Hindlimb muscle (tissue), 1 donor: Measurements from ENCODE around the gene PARVB. TPM values are rescaled to one million over a fixed set of nuclear protein-coding genes. Genes with fewer than 3 reads are reported as not detected.
"Not testable (repeated sequence)": the region's sequence is repeated elsewhere in the genome, so short reads cannot be mapped to it uniquely, and the experiment has no call there.

Experiments used
- DNase-seq: peaks from one replicate; pipeline ENCODE4 v3.0.0-alpha.2; 2013
- polyA plus RNA-seq: library from polyadenylated mRNA; unstranded; fragments of 120-200 nt; gene quantifications from one replicate; pipeline ENCODE4 v1.2.1, GENCODE V29; 2013; ENCODE audit not compliant: insufficient read length

The PARVB gene
- polyA plus RNA-seq, 1 donor: 52.7 TPM

GRCh38 chr22:44029069-44029468 lies 5.0 kb downstream of the PARVB start:
- DNase-seq: no peak

DNA sequence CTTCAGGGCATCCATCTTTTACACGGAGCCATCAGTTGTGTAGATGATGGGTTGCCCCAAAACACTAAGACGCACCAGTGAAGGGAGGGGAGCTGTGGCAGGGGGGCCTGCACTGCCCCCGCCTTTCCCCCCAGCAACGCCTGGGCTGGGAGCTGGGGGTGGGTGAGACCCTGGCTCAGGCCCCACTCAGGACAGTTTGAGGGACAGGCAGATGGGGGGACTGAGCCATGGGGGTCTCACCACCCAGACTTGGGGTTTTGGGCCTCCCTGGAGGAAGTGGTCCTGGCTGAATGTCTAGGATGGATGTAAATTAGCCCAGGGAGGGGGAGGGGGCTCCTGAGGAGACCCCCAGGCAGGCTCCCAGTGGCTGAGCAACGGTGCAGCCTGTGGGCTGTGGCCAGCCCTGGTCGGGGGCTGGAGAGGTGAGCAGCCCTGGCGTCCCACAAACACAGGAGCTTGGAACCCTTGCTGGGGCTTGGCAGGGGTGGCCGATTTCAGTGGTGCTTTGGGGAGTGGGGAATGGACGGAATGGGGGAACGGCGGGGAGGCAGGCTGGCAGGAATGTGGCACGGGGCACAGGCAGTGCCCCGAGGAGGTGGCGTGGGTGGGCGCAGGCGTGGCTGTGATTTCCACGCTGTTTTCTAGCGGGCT lies 6.1 kb downstream of the PARVB start:
- DNase-seq: no peak

DNA sequence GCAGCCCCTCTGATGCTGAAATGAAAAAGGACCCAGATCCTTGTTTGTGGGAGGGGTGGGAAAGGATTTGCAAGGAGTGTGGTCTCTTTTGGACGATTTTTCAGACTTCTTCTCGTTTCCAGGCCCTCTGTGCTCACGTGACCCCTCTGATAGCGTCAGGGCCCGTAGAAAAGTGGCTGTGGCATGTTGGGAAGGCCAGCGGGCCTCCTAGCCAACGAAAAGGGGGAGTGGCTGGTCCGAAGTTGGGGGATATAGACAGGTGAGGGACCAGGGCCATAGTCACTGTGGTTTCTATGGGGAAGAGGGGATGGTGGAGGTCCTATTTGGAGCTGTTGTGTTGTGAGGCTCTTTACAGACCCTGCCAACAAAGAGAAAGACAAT lies 6.6 kb downstream of the PARVB start:
- DNase-seq: no peak

DNA sequence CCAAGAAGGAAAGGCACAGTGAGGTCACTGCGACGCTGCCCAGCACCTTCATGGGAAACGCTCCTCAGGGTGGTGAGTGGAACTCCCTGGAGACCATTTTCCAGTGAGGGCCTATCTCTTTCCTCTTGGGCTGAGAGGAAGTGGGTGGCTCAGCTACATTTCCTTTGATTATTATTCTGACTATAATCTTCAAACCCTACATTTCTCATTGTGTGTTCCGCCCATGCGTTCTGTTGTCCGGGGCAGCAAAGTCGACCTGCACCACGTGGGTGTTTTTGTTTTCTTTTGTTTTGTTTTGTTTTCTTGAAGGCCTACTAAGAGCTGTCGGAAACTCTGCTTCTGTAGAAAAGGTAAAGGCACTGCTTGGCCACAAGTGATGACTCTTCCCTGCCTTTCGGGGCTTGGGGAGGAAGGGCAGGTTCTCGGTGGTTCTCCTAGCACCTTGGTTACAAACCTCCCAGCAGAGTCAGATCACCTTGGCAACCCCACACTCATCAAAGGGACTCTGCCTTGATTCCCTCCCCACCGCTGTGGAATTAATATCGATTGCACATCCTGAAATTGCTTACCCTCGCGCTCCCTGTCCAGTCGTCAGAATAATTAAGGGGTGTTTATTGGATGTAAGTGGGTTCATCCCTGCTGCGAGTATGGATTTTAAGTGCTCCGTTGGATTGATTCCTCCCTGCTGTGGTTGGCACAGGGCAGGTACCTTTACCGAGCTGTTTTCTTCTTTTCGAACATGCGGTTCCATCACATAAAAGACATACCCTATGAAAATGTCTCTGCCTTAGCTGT lies 7.3 kb downstream of the PARVB start:
- DNase-seq: no peak

DNA sequence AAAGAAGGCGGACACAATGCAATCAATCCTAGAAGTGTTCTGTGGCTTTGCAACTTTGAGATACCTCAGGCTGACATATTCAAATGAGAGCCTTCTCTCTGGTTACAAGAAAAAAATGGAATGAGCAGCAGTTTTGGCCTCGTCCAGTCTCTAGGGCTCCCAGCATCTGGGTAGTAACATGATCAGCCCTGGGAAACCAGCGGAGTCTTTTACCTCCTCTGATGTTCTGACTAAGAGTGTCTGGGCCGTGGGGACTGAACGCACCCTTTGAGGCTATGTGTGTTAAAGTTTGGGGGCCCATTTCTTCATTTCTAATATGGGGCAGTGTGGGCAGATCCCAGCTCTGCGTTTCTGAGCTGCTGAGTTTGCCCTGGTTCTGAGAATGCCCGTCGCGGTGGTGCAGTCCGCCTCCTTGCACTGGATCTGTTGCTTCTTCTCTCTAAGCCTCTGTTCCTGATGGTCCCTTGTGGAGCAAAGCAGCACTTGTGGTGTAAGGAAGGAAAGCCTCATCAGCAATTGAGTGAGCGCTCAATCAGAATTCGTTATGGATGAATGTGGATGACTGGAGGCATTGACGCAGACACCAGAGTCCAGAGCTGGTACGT lies 8.1 kb downstream of the PARVB start:
- DNase-seq: peak; percentile 42

DNA sequence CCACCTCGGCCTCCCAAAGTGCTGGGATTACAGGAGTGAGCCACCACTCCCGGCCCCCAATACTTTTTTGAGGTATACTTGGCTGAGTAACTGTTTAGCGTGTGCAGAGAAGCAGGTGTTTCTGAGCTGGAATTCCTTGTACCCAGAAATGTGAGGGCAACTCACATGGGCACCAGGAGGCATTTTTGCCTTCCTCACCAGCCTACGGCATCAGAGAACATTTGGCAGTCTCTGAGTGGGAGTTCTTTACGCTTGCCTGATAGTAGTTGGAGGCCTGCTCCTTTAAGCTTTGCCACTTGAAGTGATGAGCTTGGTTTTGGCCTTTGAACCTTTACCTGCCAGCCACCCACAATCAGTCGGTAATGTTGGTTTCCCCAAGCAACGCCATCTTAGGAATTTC lies 9.2 kb downstream of the PARVB start:
- no peak for DNase-seq

GRCh38 chr22:44033694-44034093 lies 9.6 kb downstream of the PARVB start:
- DNase-seq: no peak

GRCh38 chr22:44037519-44038375 lies 13.6 kb downstream of the PARVB start:
- DNase-seq: peak; percentile 68

GRCh38 chr22:44039566-44040171 lies 15.6 kb downstream of the PARVB start:
- DNase-seq: no peak

DNA sequence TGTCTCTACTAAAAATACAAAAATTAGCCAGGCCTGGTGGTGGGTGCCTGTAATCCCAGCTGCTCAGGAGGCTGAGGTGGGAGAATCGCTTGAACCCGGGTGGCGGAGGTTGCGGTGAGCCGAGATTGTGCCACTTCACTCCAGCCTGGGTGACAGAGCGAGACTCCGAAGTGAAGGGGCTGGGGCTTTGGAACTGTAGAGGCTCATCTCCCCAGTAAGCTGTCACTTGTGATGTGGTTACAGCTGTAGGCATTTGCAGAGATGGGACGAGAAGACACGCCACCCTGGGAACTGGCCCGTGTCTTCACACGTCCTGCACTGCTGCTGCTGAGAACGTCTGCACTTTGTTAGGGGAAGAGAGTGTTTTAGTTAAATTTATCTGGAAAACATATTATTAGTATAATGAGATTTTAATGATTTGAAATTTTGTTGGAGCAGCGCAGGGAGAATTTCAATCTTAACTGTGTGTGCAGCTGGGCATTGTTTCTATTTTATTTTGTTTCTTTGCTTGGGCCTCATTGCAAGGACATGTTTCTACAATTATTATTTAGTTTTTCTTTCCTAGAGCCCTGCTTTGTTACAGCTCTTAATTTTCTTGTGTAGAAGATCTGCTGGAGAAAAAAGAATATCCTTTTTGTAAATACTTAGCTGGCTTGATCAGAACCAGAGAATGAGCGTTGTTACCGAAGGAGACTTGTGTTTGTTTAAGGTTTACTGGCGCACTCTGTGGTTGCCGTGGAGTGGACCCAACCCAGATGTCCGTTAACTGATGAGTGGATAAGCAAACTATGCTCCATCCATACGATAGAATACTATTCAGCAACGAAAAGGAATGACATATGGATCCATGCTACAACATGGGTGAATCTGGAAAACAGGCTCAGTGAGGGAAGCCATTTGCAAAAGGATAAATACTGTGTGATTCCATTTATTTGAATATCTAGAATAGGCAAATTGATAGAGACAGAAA lies 18.4 kb downstream of the PARVB start:
- DNase-seq: no peak

DNA sequence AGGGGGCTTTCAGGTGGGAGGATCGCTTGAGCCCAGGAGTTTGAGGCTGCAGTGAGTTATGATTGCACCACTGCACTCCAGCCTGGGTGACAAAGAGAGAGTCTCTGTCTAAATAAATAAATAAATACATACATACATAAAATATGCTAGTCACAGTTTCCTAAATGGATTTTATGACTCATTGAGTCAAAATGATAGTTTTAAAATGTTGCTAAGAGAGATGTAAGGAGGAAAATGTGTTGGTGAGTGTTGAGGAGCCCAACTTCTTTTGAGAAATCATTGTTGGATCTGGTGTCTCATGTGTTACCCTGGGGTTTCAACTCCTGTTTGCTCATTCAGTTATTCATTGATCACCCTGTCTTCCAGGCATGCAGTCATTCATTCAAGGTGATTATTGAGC lies 21.0 kb downstream of the PARVB start:
- DNase-seq: no peak

- no peak for DNase-seq
Observed at GRCh38 chr22:44046485-44047141, 22.5 kb downstream of the PARVB start.

- DNase-seq: no peak
Observed at GRCh38 chr22:44047891-44048301, 23.8 kb downstream of the PARVB start.

DNA sequence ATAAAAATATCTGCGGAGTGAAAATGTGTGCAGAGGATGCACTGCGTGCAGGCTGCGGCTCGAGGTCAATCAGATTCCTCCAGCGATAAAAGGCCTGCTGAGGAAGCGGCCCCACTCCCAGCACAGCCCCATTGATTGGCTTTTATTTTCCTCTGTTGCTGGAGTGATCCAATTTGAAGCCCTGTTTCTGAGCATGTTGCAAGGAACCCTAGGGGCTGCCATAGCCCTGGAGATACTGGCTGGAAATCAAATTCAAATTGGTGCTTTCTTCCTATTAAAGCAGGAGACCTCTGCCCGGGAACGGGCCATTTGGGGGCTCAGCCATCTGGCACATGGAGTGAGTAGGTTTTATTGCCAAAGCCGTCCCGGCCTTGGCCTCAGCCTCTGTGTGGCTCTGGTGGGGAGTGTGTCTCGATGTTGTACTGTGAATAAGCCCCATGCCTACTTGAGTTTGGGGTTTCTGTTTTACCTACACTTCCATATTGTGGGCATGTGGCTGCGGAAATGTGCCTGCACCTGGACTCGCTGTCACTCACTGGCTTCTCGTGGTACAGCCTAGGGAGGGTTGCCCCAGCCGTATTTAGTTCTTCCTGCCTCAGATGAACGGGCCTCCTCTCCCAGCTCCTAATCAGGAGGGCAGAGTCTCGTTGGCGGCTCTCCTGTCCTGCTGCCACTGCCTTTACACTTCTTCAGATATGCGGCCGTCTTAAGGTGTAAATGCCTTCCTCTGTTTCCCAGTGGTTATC lies 25.6 kb downstream of the PARVB start:
- no peak for DNase-seq

DNA sequence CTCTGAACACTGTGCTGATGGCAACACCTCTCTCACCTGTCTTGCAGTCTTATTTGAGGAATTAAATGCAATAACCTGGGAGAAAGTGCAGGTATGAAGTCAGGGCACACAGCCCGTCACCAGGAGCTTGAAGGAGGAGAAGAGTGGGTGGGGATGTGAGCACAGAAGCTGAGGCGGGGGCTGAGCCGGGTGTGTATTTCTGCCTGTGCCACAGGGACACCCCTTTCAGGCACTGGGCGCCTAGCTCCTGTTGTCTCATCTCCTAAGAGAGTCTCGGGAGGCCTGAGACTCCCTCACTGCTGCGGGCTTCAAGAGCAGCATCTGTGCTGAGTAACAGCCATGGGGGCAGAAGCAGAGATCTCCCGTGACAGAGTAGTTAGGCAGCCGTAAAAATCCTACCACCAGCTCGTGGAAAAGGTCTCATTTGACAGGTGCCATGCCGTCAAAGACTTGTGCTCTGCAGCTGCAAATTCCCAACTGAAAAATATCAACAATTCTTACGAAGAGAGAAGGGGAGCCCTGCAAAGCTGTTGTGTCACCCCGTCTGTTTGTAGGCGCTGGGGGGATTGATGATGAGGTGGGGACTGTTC lies 26.8 kb downstream of the PARVB start:
- no peak for DNase-seq

DNA sequence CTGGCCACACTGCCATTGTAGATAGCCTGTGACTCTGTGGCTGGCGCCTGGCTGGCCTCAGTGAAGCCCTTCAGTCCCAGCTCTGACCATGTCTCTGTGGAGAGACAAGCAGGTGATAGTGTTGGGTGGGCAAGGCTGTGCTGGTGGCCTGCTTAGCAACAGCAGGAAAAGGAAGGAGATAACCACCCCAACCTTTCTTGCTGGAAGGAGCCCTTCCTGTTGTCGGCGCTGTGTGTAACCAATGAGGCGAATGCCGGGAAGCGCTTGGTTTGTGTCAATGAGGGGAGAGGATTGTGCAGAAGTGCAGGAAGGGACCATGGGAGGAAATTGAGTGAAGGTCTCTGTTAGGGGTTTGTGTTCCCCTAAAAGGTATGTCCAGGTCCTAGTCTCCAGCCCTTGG lies 27.3 kb downstream of the PARVB start:
- DNase-seq: no peak

- no peak for DNase-seq
Observed at GRCh38 chr22:44051961-44052360, 27.9 kb downstream of the PARVB start.

- DNase-seq: no peak
Observed at GRCh38 chr22:44055805-44056204, 31.7 kb downstream of the PARVB start.

DNA sequence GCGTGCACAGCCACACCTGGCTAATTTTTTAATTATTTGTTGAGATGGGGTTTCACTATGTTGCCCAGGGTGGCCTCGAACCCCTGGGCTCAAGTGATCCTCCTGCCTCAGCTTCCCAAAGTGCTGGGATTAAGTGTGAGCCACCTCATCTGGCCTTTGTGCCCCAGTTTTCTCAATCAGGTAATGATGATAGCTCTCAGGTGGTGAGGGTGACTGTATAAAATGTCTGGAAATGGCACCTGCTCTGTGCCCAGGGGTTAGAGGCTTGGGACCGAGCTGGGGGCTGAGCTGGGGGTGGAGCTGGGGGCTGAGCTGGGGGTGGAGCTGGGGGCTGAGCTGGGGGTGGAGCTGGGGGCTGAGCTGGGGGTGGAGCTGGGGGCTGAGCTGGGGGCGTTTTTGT lies 32.5 kb downstream of the PARVB start:
- DNase-seq: not testable (repeated sequence)
